ENCODE measurements around the gene RGL4. TPM values are rescaled to one million over a fixed set of nuclear protein-coding genes. Genes with fewer than 3 reads are reported as not detected.
A peak's percentile ranks its signal among the peaks of the same experiment; 100 is the strongest.

RGL4 gene
- total RNA-seq, 1 donor from 2014 or later: not detected

GRCh38 chr22:23695141-23695540, 4.3 kb downstream of the RGL4 start:
- Histone ChIP-seq H4K20me1 (ENCODE audit: insufficient read depth, low read length) (peaks cover 20% of the 10 kb centered on the region), H3K27ac (ENCODE audit: low read depth, low read length) (no peak overlapping the region), H3K79me2 (ENCODE audit: insufficient read depth, low read length) (no peaks in the 10 kb centered on the region), H3K4me3 (ENCODE audit: insufficient read depth, low read depth, low read length) (no peak overlapping the region), H3K9ac (ENCODE audit: low read length) (no peak overlapping the region), H3K4me1 (ENCODE audit: insufficient read depth, low read length) (peaks cover 6% of the 10 kb centered on the region), H3K4me2 (ENCODE audit: low read length) (no peak overlapping the region), H3K27me3 (ENCODE audit: insufficient read depth, low read length) (no peaks in the 10 kb centered on the region), H3K9me3 (ENCODE audit: insufficient read depth, low read depth, low read length) (no peaks in the 10 kb centered on the region), H3K36me3 (ENCODE audit: insufficient read depth, low read length) (peaks cover 9% of the 10 kb centered on the region), H2AFZ (ENCODE audit: low read depth, low read length) (no peak overlapping the region)
- H3K9me3 Mint-ChIP-seq (ENCODE audit: unreplicated experiment): no peaks in the 10 kb centered on the region
- H3K4me3 Mint-ChIP-seq (ENCODE audit: unreplicated experiment): no peak overlapping the region
- H3K4me1 Mint-ChIP-seq (ENCODE audit: low read depth, unreplicated experiment): peaks cover 2% of the 10 kb centered on the region
- H3K27ac Mint-ChIP-seq (ENCODE audit: unreplicated experiment): no peak overlapping the region
- DNase-seq (ENCODE audit: low read depth) (no peak), FAIRE-seq (no peak)
- no peak for TF ChIP-seq EZH2 (IDR thresholded peaks at IDR 0.05; ENCODE audit: insufficient read depth, low read length)
- no peak for TF ChIP-seq CTCF (IDR thresholded peaks at IDR 0.05; ENCODE audit: insufficient read depth, low read depth, low read length)
- H3K36me3 Mint-ChIP-seq (ENCODE audit: low read depth, unreplicated experiment): peaks cover 31% of the 10 kb centered on the region
- no peaks in the 10 kb centered on the region for H3K27me3 Mint-ChIP-seq (ENCODE audit: low read depth, unreplicated experiment)

- no peak overlapping the region for H3K4me3 ChIP-seq (ENCODE audit: insufficient read depth, low read depth, low read length)
- Mint-ChIP-seq H3K9me3 (ENCODE audit: unreplicated experiment) (no peaks in the 10 kb centered on the region), H3K27ac (ENCODE audit: unreplicated experiment) (peak overlapping the region; percentile 47), H3K36me3 (ENCODE audit: low read depth, unreplicated experiment) (peaks cover 36% of the 10 kb centered on the region), H3K4me3 (ENCODE audit: unreplicated experiment) (no peak overlapping the region), H3K27me3 (ENCODE audit: low read depth, unreplicated experiment) (no peaks in the 10 kb centered on the region), H3K4me1 (ENCODE audit: low read depth, unreplicated experiment) (peaks cover 4% of the 10 kb centered on the region)
- H4K20me1 ChIP-seq (ENCODE audit: insufficient read depth, low read length): peaks cover 25% of the 10 kb centered on the region
- no peak overlapping the region for H3K9ac ChIP-seq (ENCODE audit: low read length)
- H3K79me2 ChIP-seq (ENCODE audit: insufficient read depth, low read length): no peaks in the 10 kb centered on the region
- H3K4me2 ChIP-seq (ENCODE audit: low read length): no peak overlapping the region
- TF ChIP-seq CTCF (IDR thresholded peaks at IDR 0.05; ENCODE audit: insufficient read depth, low read depth, low read length) (no peak), EZH2 (IDR thresholded peaks at IDR 0.05; ENCODE audit: insufficient read depth, low read length) (no peak)
- FAIRE-seq (no peak), DNase-seq (ENCODE audit: low read depth) (no peak)
- no peaks in the 10 kb centered on the region for H3K27me3 ChIP-seq (ENCODE audit: insufficient read depth, low read length)
- H2AFZ ChIP-seq (ENCODE audit: low read depth, low read length): no peak overlapping the region
- peaks cover 12% of the 10 kb centered on the region for H3K36me3 ChIP-seq (ENCODE audit: insufficient read depth, low read length)
- no peaks in the 10 kb centered on the region for H3K9me3 ChIP-seq (ENCODE audit: insufficient read depth, low read depth, low read length)
- H3K4me1 ChIP-seq (ENCODE audit: insufficient read depth, low read length): peaks cover 9% of the 10 kb centered on the region
- H3K27ac ChIP-seq (ENCODE audit: low read depth, low read length): no peak overlapping the region
Observed at GRCh38 chr22:23695571-23696325, 4.9 kb downstream of the RGL4 start.

- Mint-ChIP-seq H3K36me3 (ENCODE audit: low read depth, unreplicated experiment) (peaks cover 36% of the 10 kb centered on the region), H3K27ac (ENCODE audit: unreplicated experiment) (peak overlapping the region; percentile 47), H3K9me3 (ENCODE audit: unreplicated experiment) (no peaks in the 10 kb centered on the region), H3K27me3 (ENCODE audit: low read depth, unreplicated experiment) (no peaks in the 10 kb centered on the region), H3K4me3 (ENCODE audit: unreplicated experiment) (no peak overlapping the region), H3K4me1 (ENCODE audit: low read depth, unreplicated experiment) (peaks cover 8% of the 10 kb centered on the region)
- Histone ChIP-seq H3K27me3 (ENCODE audit: insufficient read depth, low read length) (no peaks in the 10 kb centered on the region), H2AFZ (ENCODE audit: low read depth, low read length) (no peak overlapping the region), H3K9me3 (ENCODE audit: insufficient read depth, low read depth, low read length) (no peaks in the 10 kb centered on the region), H3K4me3 (ENCODE audit: insufficient read depth, low read depth, low read length) (no peak overlapping the region), H3K4me2 (ENCODE audit: low read length) (no peak overlapping the region), H4K20me1 (ENCODE audit: insufficient read depth, low read length) (peaks cover 25% of the 10 kb centered on the region), H3K36me3 (ENCODE audit: insufficient read depth, low read length) (peaks cover 12% of the 10 kb centered on the region), H3K27ac (ENCODE audit: low read depth, low read length) (no peak overlapping the region), H3K4me1 (ENCODE audit: insufficient read depth, low read length) (peaks cover 16% of the 10 kb centered on the region), H3K79me2 (ENCODE audit: insufficient read depth, low read length) (no peaks in the 10 kb centered on the region), H3K9ac (ENCODE audit: low read length) (no peak overlapping the region)
- DNase-seq (ENCODE audit: low read depth) (peak; percentile 22), FAIRE-seq (no peak)
- TF ChIP-seq CTCF (IDR thresholded peaks at IDR 0.05; ENCODE audit: insufficient read depth, low read depth, low read length) (no peak), EZH2 (IDR thresholded peaks at IDR 0.05; ENCODE audit: insufficient read depth, low read length) (no peak)
Observed at GRCh38 chr22:23696326-23696851, 5.6 kb downstream of the RGL4 start.

All from astrocyte (in vitro differentiated cells and primary cell).